GM18526 (cell line): Measurements from ENCODE around the gene VTCN1.

Experiments used
- POLR2A ChIP-seq: IDR thresholded peaks from 3 replicates; pipeline ENCODE4 v1.6.1; 2011; ENCODE audit not compliant: insufficient read length; ENCODE audit errors: extremely low read depth

The VTCN1 gene

DNA sequence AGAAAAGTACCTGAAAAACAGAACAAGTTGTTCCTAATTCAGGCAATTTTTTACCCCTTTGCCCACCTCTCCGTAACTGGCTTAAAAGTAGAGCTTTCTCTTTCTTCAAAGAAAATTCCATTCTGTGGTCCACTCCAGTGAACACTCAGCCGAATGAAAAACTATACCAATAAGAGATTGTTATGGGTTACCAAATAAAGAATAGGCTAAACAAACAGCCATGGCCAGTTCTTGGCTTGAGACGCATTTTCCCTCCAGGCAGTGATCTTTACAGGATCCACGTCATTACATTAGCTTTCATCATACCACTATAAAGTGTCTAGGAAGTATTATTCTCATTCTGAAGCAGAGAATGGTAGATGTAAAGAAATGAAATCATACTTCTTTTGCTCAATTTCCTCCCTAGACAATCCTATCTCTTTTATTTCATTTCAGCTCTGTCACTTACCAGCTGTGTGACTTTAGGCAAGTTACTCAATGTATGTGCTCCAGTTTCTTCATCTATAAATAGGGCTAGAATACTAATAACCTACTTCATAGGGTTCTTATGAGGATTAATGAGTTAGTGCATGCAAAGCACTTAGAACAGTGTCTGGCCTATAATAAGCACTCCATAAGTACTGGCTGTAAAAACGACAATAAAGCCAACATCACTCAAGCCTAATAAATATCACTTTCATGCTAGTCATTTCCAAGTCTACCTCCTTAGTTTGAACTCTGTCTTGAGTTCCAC, 62.7 kb downstream of the VTCN1 start:
- no peak for TF ChIP-seq POLR2A

- no peak for TF ChIP-seq POLR2A
Measured at GRCh38 chr1:117147341-117147831, 63.3 kb downstream of the VTCN1 start.

GRCh38 chr1:117146575-117147340, 64.0 kb downstream of the VTCN1 start:
- TF ChIP-seq POLR2A = no peak

GRCh38 chr1:117146072-117146471, 64.7 kb downstream of the VTCN1 start:
- TF ChIP-seq POLR2A = no peak

- no peak for TF ChIP-seq POLR2A
Measured at GRCh38 chr1:117143871-117144270, 66.9 kb downstream of the VTCN1 start.

- no peak for TF ChIP-seq POLR2A
Measured at GRCh38 chr1:117143172-117143571, 67.6 kb downstream of the VTCN1 start.

DNA sequence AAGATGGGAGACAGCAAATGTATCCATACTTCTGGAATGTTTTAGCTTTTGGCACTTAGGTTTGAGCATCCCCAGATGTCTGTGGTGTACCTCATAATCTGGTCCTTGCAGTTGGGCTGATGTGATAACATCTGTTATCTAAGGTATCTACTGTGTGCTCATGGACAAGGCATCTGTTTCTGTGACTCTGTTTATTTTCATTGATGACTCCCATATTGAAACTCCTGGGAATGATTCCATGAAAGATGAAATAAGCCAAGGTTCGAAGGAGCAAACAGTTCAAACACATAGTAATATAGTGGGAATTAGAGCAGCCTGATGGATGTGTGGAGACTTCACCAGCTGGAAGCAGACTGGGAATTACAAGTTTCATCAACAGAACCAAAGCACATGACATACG, 68.5 kb downstream of the VTCN1 start:
- no peak for TF ChIP-seq POLR2A

DNA sequence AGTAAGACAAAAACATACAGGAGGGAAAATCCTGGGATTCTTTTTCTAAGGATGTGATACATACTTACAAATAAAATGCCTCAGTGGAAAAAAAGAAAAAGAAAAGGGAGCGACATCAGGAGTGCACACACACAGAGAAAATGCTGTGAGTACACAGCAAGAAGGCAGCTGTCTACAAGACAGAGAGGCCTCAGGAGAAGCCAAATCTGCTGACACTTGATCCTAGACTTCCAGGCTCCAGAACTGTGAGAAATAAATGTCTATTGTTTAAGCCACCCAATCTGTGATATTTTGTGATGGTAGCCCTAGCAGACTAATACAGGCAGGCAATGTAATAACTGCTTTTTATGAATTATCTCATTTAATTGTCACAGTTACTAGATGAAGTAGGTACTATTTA, 72.2 kb downstream of the VTCN1 start:
- no peak for TF ChIP-seq POLR2A

- TF ChIP-seq POLR2A = no peak
Measured at GRCh38 chr1:117138106-117138505, 72.6 kb downstream of the VTCN1 start.

DNA sequence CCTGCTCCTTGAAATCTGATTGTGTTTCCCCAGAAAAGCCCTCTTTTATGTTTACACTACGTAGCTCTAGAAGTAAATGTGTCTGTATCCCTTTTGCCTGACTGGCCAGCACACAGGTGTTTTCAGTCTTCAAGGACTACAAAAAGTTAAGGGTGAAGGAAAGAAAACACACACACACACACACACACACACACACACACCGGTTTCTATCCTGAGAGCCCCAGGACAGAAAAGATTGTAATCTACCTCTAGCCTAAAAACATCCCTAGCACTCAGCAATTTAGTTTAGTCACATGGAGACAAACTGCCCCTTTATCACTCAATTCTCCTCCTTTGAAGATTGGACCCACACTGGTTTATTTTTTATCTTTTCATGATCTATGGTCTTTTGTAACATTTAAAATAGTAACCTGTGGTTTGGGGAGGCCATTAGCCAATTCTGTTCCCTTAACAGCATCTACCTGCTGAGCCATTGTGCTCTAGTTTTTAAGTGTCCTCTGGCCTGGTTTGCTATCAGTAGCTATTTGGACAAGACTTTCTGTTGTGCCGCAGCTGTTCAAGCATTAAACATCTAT, 73.4 kb downstream of the VTCN1 start:
- TF ChIP-seq POLR2A = no peak

DNA sequence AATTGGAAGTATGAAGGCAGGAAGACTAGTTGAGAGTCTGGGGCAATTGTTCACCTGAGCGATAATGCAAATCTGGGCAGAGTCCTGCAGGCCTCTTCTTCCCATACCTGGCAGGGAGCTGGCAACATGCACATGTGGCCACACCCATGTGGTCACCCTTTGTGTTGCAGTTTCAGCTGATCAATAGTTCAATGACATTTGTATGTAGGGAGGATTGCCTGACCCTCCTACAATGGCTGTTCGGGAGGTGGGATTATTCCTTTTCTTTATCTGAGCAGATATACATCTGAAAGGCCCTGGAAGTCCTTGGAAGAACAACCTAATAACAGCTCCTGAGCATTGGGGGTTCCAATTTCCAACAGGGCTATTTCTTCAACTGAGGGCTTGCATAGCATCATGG, 74.0 kb downstream of the VTCN1 start:
- TF ChIP-seq POLR2A = no peak

GRCh38 chr1:117135329-117135728, 75.4 kb downstream of the VTCN1 start:
- no peak for TF ChIP-seq POLR2A

DNA sequence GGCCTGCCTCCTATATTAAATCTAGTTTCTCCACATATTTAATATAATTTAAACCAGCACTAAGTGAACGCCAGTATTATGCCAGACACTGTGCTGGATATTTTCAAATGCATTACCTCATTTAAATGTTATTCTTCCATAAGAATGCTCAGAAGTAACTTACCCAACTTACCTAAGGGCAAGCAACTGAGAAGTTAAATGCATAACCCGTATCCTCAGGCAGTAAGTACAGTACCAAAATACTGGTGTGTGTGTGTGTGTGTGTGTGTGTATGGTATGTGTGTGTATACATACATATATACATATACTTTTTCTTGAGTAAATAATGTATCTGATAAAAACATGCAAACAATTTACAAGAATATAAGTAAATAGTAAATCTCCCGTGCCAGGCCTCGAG, 80.2 kb downstream of the VTCN1 start:
- TF ChIP-seq POLR2A = no peak

- TF ChIP-seq POLR2A = no peak
Measured at GRCh38 chr1:117128323-117129079, 82.2 kb downstream of the VTCN1 start.

DNA sequence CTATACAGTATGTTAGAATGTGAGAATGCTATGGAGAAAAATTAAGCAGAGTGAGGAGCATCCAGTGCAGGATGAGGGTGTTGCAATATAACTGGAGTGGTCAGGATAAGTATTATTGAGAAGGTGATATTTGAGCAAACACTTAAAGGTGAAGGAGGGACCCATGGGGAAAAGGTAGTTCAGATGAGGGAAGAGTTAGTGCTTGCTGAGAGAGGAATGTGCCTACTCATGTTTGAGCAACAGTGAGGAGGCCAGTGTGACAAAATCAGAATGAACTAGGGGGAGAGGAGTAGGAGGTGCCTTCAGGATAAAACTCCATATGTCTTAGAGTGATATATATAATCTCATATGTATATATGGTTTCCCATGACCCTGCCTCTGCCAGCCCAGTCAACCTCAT, 82.9 kb downstream of the VTCN1 start:
- TF ChIP-seq POLR2A = no peak
